ENCODE data around the gene CCDC57. TPM values are rescaled to one million over a fixed set of nuclear protein-coding genes. Genes with fewer than 3 reads are reported as not detected.

CCDC57 gene
- total RNA-seq, 2 experiments from 2014 or later, result 129 to 135 TPM

DNA sequence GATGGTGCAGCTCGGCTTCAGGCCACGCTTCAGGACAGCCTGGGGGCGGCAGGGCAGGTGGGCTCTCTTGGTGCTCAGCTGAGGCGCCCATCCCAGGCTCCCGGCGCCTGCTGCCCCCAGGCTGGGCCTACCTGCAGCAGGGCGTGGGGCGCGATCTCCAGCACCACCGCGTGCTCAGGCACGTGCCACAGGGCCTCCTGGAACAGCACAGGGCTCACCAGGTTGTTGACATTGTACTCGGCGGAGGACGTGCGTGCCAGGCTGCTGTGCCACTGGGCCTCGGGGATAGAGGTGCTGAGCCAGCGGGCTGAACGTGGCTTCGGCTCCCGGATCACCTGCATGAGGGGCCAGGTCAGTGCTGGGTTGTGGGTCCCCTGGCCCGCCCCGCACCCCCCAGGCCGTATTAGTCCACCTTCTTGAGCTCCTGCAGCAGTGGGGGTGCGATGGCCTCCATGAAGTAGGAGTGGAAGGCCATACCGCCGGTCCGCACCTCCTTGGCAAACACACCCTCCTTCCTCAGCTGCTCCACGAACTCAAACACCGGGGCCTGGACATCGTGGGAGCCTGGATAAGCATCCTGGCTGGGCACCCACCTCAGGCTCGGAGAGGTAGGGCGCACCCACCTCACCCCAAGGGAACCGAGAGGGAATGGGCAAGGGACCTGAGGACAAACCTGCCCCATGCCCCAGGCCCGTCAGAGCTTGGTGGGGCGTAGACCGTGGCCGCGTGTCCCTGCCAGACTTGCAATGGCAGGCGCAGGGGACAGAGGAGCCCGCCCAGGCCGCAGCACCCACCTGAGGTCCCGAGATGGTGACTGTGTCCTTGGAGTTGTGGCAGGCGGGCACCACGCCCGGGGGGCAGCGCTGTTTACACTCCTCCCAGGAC lies 123.6 kb downstream of the CCDC57 start:
- ATAC-seq (ENCODE audit: poor library complexity), result no peak
- peaks cover 94% of the 10 kb centered on the region for H3K36me3 ChIP-seq (ENCODE audit: insufficient read depth, low read length)
- no peak overlapping the region for H3K27ac Mint-ChIP-seq

GRCh38 chr17:82087961-82088837 lies 124.4 kb downstream of the CCDC57 start:
- H3K27ac Mint-ChIP-seq, result peak overlapping the region; percentile 49
- TF ChIP-seq CTCF (IDR thresholded peaks at IDR 0.05), result no peak
- H3K27me3 ChIP-seq (ENCODE audit: control insufficient read depth in 1 of 2, insufficient read depth in 2 of 2, low read length in 2 of 2), result no peaks in the 10 kb centered on the region
- DNase-seq (peak in 2 of 14 experiments; percentile 0 to 6), ATAC-seq (ENCODE audit: poor library complexity) (no peak)
- intact Hi-C loops (cut with DNase I, micrococcal nuclease), result no loop called here
- ChIA-PET CTCF (no interaction called here), POLR2A (no interaction called here)
- H3K4me1 ChIP-seq (ENCODE audit: insufficient read depth, low read length), result no peaks in the 10 kb centered on the region
- H3K4me3 Mint-ChIP-seq, result no peak overlapping the region
- H3K27me3 Mint-ChIP-seq, result no peaks in the 10 kb centered on the region
- H3K9me3 Mint-ChIP-seq, result no peaks in the 10 kb centered on the region
- H3K4me1 Mint-ChIP-seq (ENCODE audit: low read depth), result no peaks in the 10 kb centered on the region
- H3K36me3 Mint-ChIP-seq (ENCODE audit: low read depth), result peaks cover 24% of the 10 kb centered on the region
- no peaks in the 10 kb centered on the region for H3K9me3 ChIP-seq (ENCODE audit: control insufficient read depth in 1 of 2, insufficient read depth in 1 of 2, low read length in 2 of 2)
- H3K27ac ChIP-seq (ENCODE audit: low read depth in 1 of 2, low read length in 2 of 2), result no peak overlapping the region
- peaks cover 92% of the 10 kb centered on the region for H3K36me3 ChIP-seq (ENCODE audit: insufficient read depth, low read length)
- H3K4me3 ChIP-seq (ENCODE audit: low read length), result no peak overlapping the region

More for the DNA sequence above, 123.6 kb downstream of the CCDC57 start:
- Histone ChIP-seq H3K4me1 (ENCODE audit: insufficient read depth, low read length) (no peaks in the 10 kb centered on the region), H3K27me3 (ENCODE audit: control insufficient read depth in 1 of 2, insufficient read depth in 2 of 2, low read length in 2 of 2) (no peaks in the 10 kb centered on the region), H3K27ac (ENCODE audit: low read depth in 1 of 2, low read length in 2 of 2) (no peak overlapping the region), H3K9me3 (ENCODE audit: control insufficient read depth in 1 of 2, insufficient read depth in 1 of 2, low read length in 2 of 2) (no peaks in the 10 kb centered on the region), H3K4me3 (ENCODE audit: low read length) (no peak overlapping the region)
- ChIA-PET POLR2A (no interaction called here), CTCF (no interaction called here)
- no peak for TF ChIP-seq CTCF (IDR thresholded peaks at IDR 0.05)
- no peaks in the 10 kb centered on the region for H3K9me3 Mint-ChIP-seq
- H3K4me3 Mint-ChIP-seq, result no peak overlapping the region
- DNase-seq, result peak in 1 of 14 experiments; percentile 8
- no peaks in the 10 kb centered on the region for H3K27me3 Mint-ChIP-seq
- H3K36me3 Mint-ChIP-seq (ENCODE audit: low read depth), result peaks cover 21% of the 10 kb centered on the region
- intact Hi-C loops (cut with DNase I, micrococcal nuclease), result no loop called here
- no peaks in the 10 kb centered on the region for H3K4me1 Mint-ChIP-seq (ENCODE audit: low read depth)

DNA sequence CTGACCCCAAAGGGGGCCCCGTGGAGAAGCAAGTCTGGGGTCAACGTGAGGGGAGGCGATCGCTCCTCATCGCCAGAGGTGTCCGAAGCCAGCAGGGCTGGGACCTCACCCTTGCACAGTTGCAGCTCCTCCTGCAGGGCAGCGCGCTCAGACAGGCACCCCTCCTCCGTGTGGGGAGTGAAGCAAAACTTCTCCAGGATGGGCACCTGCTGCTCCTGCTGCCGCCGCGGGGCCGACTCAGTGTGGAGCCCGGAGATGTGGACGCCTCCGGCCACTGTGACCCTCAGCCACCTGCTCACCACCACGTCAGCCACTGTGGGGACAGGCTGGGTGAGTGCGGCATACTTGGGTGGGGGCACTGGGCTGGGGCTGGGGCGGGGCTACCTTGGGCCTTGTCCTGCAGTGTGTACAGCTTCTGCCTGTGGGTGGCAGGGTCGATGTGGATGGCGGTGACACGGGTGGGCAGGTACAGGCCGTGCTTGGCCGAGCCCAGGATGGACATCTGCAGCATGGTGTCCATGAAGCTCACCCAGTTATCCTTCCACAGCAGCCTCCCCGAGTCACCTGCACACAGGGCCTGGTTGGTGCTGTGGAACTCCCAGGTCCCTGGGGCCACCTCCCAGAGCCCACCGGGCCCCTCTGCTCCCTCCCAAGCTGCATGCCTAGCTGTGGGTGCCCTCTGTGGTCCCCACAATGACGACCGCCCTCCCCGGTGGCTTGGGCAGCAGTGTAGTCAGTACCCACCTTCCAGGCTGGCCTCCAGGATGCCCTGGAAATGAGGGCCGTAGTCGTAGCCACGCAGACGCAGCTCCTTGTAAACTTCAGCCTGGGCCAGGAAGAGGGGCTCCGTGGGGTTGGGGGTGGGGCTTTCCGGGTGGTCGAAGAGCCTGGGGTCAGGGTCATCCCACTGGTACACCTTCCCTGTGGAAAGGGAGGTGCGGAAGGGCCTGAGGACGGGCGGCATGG lies 125.4 kb downstream of the CCDC57 start:
- peak in 2 of 14 experiments; percentile 1 to 6 for DNase-seq
- Mint-ChIP-seq H3K4me1 (ENCODE audit: low read depth) (no peaks in the 10 kb centered on the region), H3K4me3 (no peak overlapping the region), H3K27me3 (no peaks in the 10 kb centered on the region), H3K9me3 (no peaks in the 10 kb centered on the region), H3K27ac (no peak overlapping the region), H3K36me3 (ENCODE audit: low read depth) (peaks cover 27% of the 10 kb centered on the region)
- no peak for ATAC-seq (ENCODE audit: poor library complexity)
- Histone ChIP-seq H3K36me3 (ENCODE audit: insufficient read depth, low read length) (peaks cover 92% of the 10 kb centered on the region), H3K4me1 (ENCODE audit: insufficient read depth, low read length) (no peaks in the 10 kb centered on the region), H3K27me3 (ENCODE audit: control insufficient read depth in 1 of 2, insufficient read depth in 2 of 2, low read length in 2 of 2) (no peaks in the 10 kb centered on the region), H3K4me3 (ENCODE audit: low read length) (no peak overlapping the region), H3K9me3 (ENCODE audit: control insufficient read depth in 1 of 2, insufficient read depth in 1 of 2, low read length in 2 of 2) (no peaks in the 10 kb centered on the region), H3K27ac (ENCODE audit: low read depth in 1 of 2, low read length in 2 of 2) (no peak overlapping the region)
- CTCF ChIA-PET, result no interaction called here
- no peak for TF ChIP-seq CTCF (IDR thresholded peaks at IDR 0.05)
- POLR2A ChIA-PET, result no interaction called here
- intact Hi-C loops (cut with DNase I, micrococcal nuclease), result no loop called here

Data from CD4-positive, alpha-beta T cell (primary cell).